HG03432 (cell line): ENCODE data around the gene CFP.
A peak's percentile ranks its signal among the peaks of the same experiment; 100 is the strongest.

Source experiments
- ATAC-seq: cut with Tn5 transposase; IDR thresholded peaks from one replicate; pipeline ENCODE4 v1.9.1; 2021; ENCODE audit warnings: mild to moderate bottlenecking, moderate library complexity; ENCODE audit not compliant: unreplicated experiment

CFP gene

DNA sequence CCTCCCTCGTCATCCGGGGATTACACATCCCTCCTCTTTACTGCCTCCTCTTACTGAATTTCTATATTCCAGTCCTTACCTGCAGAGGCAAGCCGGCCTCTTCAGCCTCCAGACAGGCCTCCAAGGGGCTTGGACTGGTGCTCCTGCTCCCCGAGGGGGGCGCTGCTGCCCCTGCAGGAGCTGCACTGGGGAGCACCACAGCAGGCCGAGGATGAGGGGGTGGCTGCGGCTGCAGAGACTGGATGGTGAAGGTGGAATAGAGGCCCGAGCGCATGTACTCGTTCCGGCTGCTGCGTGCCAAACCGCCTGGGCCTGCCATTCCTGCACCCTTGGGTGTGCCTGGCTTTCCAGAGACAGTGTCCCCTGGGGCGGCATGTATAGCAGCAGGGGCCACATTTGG, 9.1 kb upstream of the CFP start:
- no peak for ATAC-seq

DNA sequence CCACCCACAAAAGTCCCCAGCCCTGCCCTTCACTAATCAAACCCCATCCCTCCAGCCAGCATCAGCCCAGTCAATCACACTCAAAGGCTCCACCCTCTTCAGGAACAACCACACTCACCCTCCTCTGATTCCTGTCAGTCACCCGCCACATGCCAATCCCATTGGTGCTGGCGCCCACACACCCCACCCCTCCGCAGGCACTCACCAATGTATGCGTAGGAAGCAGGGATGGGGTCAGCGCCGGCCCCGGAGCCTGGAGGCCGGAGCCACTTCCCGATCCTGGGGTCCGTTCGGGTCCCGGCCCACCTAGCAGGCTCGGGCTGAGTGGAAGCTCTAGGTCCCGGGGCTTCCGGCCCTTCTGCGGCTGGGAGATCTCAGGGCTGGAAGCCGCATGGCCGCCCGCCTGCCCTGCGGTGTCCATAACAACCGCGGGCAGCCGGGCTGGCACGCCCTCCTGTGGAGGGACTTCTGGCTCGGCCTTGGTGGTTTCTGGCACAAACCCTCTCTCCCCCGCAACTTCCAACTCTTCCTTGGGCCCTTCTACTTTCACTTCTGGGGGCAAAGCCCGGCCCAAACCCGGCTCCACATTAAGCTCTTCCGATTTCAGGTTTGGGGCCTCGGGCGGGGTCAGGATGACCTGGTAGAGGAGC, 7.9 kb upstream of the CFP start:
- ATAC-seq: no peak

DNA sequence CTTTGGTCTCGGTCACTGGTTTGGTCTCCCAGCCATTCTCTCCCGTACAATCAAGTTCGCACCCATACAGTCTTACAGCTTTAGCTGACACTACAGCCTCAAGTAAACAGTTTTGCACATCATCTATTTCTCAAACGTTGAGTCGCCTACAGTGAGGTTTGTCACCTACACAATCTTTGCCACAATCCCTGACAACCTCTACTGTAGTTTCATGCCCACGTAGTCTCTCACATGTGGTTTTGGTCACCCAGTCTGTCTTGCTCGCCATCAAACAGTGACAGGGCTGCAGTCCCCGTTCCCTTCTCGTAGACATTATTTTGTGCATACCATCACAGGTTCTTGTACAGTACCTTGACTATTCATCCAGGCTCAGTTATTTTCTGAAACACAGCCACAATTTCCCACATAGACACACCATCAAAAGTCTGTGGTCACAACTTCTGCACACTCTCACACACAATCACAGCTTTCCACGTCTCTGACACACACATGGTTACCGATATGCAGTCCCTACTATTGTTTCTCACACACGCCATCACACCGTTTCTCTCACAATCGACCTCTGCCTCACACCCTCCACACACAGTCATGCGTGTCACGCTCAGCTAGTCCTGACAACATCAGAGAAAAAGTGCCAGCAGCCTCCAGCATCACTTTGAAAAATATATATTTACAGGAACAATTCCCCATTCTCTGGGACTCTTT, 5.3 kb upstream of the CFP start:
- ATAC-seq: no peak

- ATAC-seq: no peak
These were observed 4.2 kb upstream of the CFP start for GRCh38 chrX:47633689-47634590.

GRCh38 chrX:47632666-47633065, 2.9 kb upstream of the CFP start:
- no peak for ATAC-seq

DNA sequence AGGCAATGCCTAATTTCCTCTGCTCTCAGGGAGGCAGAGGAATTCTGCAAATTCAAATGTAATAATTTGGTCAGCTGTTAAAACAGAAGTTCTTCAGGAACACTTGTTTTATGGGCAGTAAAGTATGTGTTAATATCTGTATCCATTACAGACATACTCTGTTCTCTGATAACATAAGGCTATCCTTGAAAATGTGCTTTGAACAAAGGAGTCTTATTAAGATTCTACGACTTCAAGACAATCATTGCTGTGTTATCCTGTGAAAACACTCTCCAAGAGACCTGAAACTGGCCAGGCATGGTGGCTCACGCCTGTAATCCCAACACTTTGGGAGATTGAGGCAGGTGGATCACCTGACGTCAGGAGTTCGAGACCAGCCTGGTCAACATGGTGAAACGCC, 1.9 kb upstream of the CFP start:
- no peak for ATAC-seq

- ATAC-seq: no peak
These were observed 748 bp downstream of the CFP start for GRCh38 chrX:47628982-47629381.

GRCh38 chrX:47625365-47625764, 4.4 kb downstream of the CFP start:
- ATAC-seq: no peak

GRCh38 chrX:47623540-47624027, 6.1 kb downstream of the CFP start:
- no peak for ATAC-seq

- ATAC-seq: no peak
These were observed 7.9 kb downstream of the CFP start for GRCh38 chrX:47621851-47622250.

GRCh38 chrX:47620303-47620685, 9.4 kb downstream of the CFP start:
- no peak for ATAC-seq

GRCh38 chrX:47619486-47620302, 10.0 kb downstream of the CFP start, which contains the start of gene SYN1:
TSS of gene SYN1 (minus strand) at chrX:47619857. CDS start at chrX:47619728, 129 bp downstream.
- peak; percentile 90 for ATAC-seq

GRCh38 chrX:47618923-47619485, 10.7 kb downstream of the CFP start:
- no peak for ATAC-seq

- no peak for ATAC-seq
These were observed 15.1 kb downstream of the CFP start for GRCh38 chrX:47614618-47615017.

- no peak for ATAC-seq
These were observed 16.6 kb downstream of the CFP start for GRCh38 chrX:47613082-47613481.

- ATAC-seq: no peak
These were observed 17.3 kb downstream of the CFP start for GRCh38 chrX:47612418-47612817.

DNA sequence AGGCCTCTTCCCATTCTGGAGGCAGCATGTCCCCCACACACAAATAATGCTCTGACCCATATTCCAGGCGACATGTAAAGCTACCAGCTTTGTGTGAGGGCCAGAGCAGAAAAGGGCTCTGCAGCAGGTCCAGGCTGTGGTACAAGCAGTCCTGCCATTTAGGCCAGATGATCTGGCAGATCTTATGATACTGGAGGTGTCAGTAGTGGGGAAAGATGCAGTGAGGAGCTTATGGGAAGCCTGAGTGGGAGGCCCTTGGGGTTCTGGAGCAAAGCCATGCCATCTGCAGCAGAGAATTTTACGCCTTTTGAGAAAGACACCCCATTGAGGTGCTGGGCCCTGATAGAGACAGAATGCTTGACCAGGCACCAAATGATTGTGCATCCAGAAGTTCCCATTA, 17.8 kb downstream of the CFP start:
- ATAC-seq: no peak

DNA sequence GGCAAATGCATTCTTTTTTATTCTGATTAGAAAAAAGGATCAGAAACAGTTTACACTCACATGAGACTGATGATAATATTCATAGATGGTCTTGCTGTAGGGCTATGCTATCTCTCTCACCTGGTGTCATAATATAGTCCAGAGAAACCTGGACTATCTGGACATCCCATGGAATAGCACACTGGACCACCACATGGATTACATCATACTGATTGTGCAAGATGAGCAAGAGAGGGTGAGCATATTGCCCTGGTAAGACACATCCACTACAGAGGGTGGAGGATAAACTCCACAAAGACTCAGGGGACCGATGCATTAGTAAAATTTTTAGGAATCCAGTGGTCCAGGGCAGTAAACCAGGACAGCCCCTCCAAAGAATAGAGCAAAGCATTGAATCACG, 18.2 kb downstream of the CFP start:
- ATAC-seq: no peak

- ATAC-seq: no peak
These were observed 19.2 kb downstream of the CFP start for GRCh38 chrX:47610511-47610910.

GRCh38 chrX:47608130-47608810, 21.5 kb downstream of the CFP start:
- ATAC-seq: no peak
